Endothelial cell of umbilical vein (primary cell): ENCODE results near the gene XYLB.

ENCODE experiments used
- CTCF ChIP-seq, 2 donors: IDR thresholded peaks; 1 replicate in 1 of 2; 2 replicates in 1 of 2; pipeline ENCODE4 v1.5.1; 2011; ENCODE audit warnings: low read length in 2 of 2, mild to moderate bottlenecking in 2 of 2, moderate library complexity in 2 of 2, control low read depth in 1 of 2, inconsistent platforms in 1 of 2, low read depth in 1 of 2; ENCODE audit not compliant: insufficient read depth in 1 of 2; ENCODE audit errors: extremely low read depth in 1 of 2
- EZH2 ChIP-seq: IDR thresholded peaks from 2 replicates; pipeline ENCODE4 v1.6.1; 2012; ENCODE audit warnings: borderline replicate concordance, low read depth, mild to moderate bottlenecking, moderate library complexity, low read length, inconsistent platforms; ENCODE audit not compliant: severe bottlenecking
- MAX ChIP-seq: IDR thresholded peaks from 2 replicates; pipeline ENCODE4 v1.6.1; 2011; ENCODE audit not compliant: insufficient read depth, insufficient read length
- MYC ChIP-seq: IDR thresholded peaks from one replicate; pipeline ENCODE4 v1.6.1; 2011; ENCODE audit warnings: mild to moderate bottlenecking, low read depth, low read length
- POLR2A ChIP-seq: IDR thresholded peaks from 2 replicates; pipeline ENCODE4 v1.6.1; 2012; ENCODE audit warnings: low read depth, mild to moderate bottlenecking, control low read depth, low read length
- POLR2AphosphoS5 ChIP-seq: IDR thresholded peaks from 2 replicates; pipeline ENCODE4 v1.6.1; 2012; ENCODE audit warnings: low read depth, mild to moderate bottlenecking, control low read depth, low read length, moderate library complexity; ENCODE audit not compliant: insufficient read depth

GRCh38 chr3:38421679-38422336 lies 75.2 kb downstream of the XYLB start:
- TF ChIP-seq POLR2A (no peak), CTCF (IDR thresholded peaks at IDR 0.05; ENCODE audit: extremely low read depth in 1 of 2, insufficient read depth in 1 of 2, low read depth in 1 of 2, low read length in 2 of 2) (no peak), EZH2 (no peak), MYC (no peak), POLR2AphosphoS5 (no peak), MAX (no peak)
